Lung (tissue), 12 donors: ENCODE results near the gene CANX. TPM values are rescaled to one million over a fixed set of nuclear protein-coding genes. Genes with fewer than 3 reads are reported as not detected.

Source experiments
- ATAC-seq: fragments of 200-7000 bp; cut with Tn5 transposase; one replicate; pipeline ENCODE4 v1.9.1; 2020; ENCODE audit warnings: moderate number of reproducible peaks; ENCODE audit not compliant: insufficient read depth, low FRiP score
- DNase-seq, 3 donors: peaks; one replicate each; pipeline ENCODE4 v3.0.0-alpha.2; 2013 to 2017
- H3K27ac ChIP-seq, 2 donors: one replicate each; pipeline ENCODE4 v1.5.1; 2013; ENCODE audit warnings: mild to moderate bottlenecking in 2 of 2, moderate library complexity in 2 of 2, control low read depth in 1 of 2, inconsistent platforms in 1 of 2, low read depth in 1 of 2, low read length in 1 of 2
- H3K27me3 ChIP-seq, 3 donors: one replicate each; pipeline ENCODE4 v1.5.1; 2013; ENCODE audit warnings: low read length in 2 of 3; ENCODE audit not compliant: control insufficient read depth in 3 of 3, insufficient read depth in 3 of 3
- H3K36me3 ChIP-seq, 4 donors: one replicate each; pipeline ENCODE4 v1.5.1; 2013; ENCODE audit warnings: low read length in 4 of 4, mild to moderate bottlenecking in 1 of 4, moderate library complexity in 1 of 4; ENCODE audit not compliant: control insufficient read depth in 4 of 4, insufficient read depth in 4 of 4
- H3K4me1 ChIP-seq, 5 donors: one replicate each; pipeline ENCODE4 v1.5.1; 2013; ENCODE audit warnings: low read length in 5 of 5, mild to moderate bottlenecking in 2 of 5, moderate library complexity in 1 of 5; ENCODE audit not compliant: control insufficient read depth in 5 of 5, insufficient read depth in 5 of 5
- H3K4me3 ChIP-seq: one replicate; pipeline ENCODE4 v1.5.1; 2013; ENCODE audit warnings: mild to moderate bottlenecking, control low read depth, moderate library complexity
- H3K9ac ChIP-seq, 2 donors: one replicate each; pipeline ENCODE4 v1.5.1; 2013; ENCODE audit warnings: low read length in 2 of 2, control low read depth in 1 of 2; ENCODE audit not compliant: insufficient read depth in 1 of 2
- H3K9me3 ChIP-seq, 4 donors: one replicate each; pipeline ENCODE4 v1.5.1; 2013; ENCODE audit warnings: low read length in 3 of 4, mild to moderate bottlenecking in 1 of 4, moderate library complexity in 1 of 4; ENCODE audit not compliant: control insufficient read depth in 4 of 4, insufficient read depth in 3 of 4
- CTCF ChIP-seq: IDR thresholded peaks from 2 replicates; pipeline ENCODE4 v1.5.1; 2012; ENCODE audit warnings: mild to moderate bottlenecking; ENCODE audit errors: control extremely low read depth, extremely low read depth
- WGBS, 2 donors: extraction: QIAGEN DNeasy Blood & Tissue Kit; methylation state at CpG; one replicate each; pipeline ENCODE4 v1.1.7; 2013; 5-methylcytosine and 5-hydroxymethylcytosine counted together
- polyA plus RNA-seq, 2 donors: library from polyadenylated mRNA; stranded (reverse); fragments of 200-250 nt; gene quantifications; one replicate each; pipeline ENCODE4 v1.2.1, GENCODE V29; 2013
- total RNA-seq, 2 donors: library from RNA; depleted of rRNA in 1 of 2; stranded (reverse); fragments of >200 nt in 1 of 2; gene quantifications; one replicate each; pipeline ENCODE4 v1.2.1, GENCODE V29; 2014 to 2021
- donor health status: control.
- donor health status: control.
- donor health status: Bipolar disorder and iron deficiency.
- donor health status: healthy.
- donor health status: DM: yes; HTN: yes; CAD: no.

Gene CANX
- total and polyA plus RNA-seq, 4 donors = 132 to 924 (median 294) TPM

GRCh38 chr5:179771311-179771895 is 72.6 kb downstream of the CANX start:
- WGBS, 2 donors = 59 to 82% methylated on average over 4 of the region's 4 CpGs
- H3K9ac ChIP-seq = no peak overlapping the region
- H3K4me1 ChIP-seq = no peaks in the 10 kb centered on the region
- H3K9me3 ChIP-seq = no peaks in the 10 kb centered on the region
- no peak for TF ChIP-seq CTCF
- no peak for DNase-seq
- no peak overlapping the region for H3K4me3 ChIP-seq
- ATAC-seq = no peak
- no peaks in the 10 kb centered on the region for H3K27me3 ChIP-seq
- no peak overlapping the region for H3K27ac ChIP-seq
- peaks cover 21 to 63% (median 51%) of the 10 kb centered on the region in 4 donors for H3K36me3 ChIP-seq

GRCh38 chr5:179772351-179772750 is 73.6 kb downstream of the CANX start:
- DNase-seq (no peak), ATAC-seq (no peak)
- Histone ChIP-seq H3K9me3 (no peaks in the 10 kb centered on the region), H3K4me1 (no peaks in the 10 kb centered on the region), H3K27me3 (no peaks in the 10 kb centered on the region), H3K4me3 (no peak overlapping the region), H3K36me3 (peaks cover 21 to 60% (median 51%) of the 10 kb centered on the region in 4 donors), H3K27ac (no peak overlapping the region), H3K9ac (no peak overlapping the region)
- TF ChIP-seq CTCF = no peak
- WGBS, 2 donors = 52 to 80% methylated on average over 6 of the region's 6 CpGs

GRCh38 chr5:179773686-179774040 is 74.9 kb downstream of the CANX start:
- DNase-seq (no peak), ATAC-seq (no peak)
- peaks cover 21 to 67% (median 53%) of the 10 kb centered on the region in 4 donors for H3K36me3 ChIP-seq
- 96 to 97% methylated on average over 9 of the region's 9 CpGs for WGBS, 2 donors
- no peak overlapping the region for H3K27ac ChIP-seq
- H3K4me1 ChIP-seq = peaks cover 0 to 3% (median 0%) of the 10 kb centered on the region in 5 donors
- H3K9ac ChIP-seq = no peak overlapping the region
- no peaks in the 10 kb centered on the region for H3K9me3 ChIP-seq
- H3K27me3 ChIP-seq = no peaks in the 10 kb centered on the region
- TF ChIP-seq CTCF = no peak
- no peak overlapping the region for H3K4me3 ChIP-seq

- no peak for TF ChIP-seq CTCF
- H3K36me3 ChIP-seq = peaks cover 21 to 63% (median 49%) of the 10 kb centered on the region in 4 donors
- 97% methylated on average over 12 of the region's 12 CpGs for WGBS, 2 donors
- no peak overlapping the region for H3K27ac ChIP-seq
- no peaks in the 10 kb centered on the region for H3K9me3 ChIP-seq
- H3K4me1 ChIP-seq = peaks cover 0 to 3% (median 0%) of the 10 kb centered on the region in 5 donors
- ATAC-seq (no peak), DNase-seq (no peak)
- H3K27me3 ChIP-seq = no peaks in the 10 kb centered on the region
- H3K9ac ChIP-seq = no peak overlapping the region
- H3K4me3 ChIP-seq = no peak overlapping the region
These were observed 75.7 kb downstream of the CANX start for GRCh38 chr5:179774442-179774841.
